Thyroid gland (tissue), 4 donors: ENCODE measurements around the gene PIH1D1.

Source experiments
- POLR2A ChIP-seq, 2 donors: fragments of 450-650 bp; IDR thresholded peaks; one replicate each; pipeline ENCODE4 v1.6.1; 2017; ENCODE audit warnings: antibody characterized with exemption in 2 of 2, mild to moderate bottlenecking in 2 of 2, moderate library complexity in 1 of 2
- TF ChIP-seq, protein P1 (sequence below), 6 experiments: fragments of 200-600 bp in 3 of 6; fragments of 450-650 bp in 3 of 6; sonication (generic) in 3 of 6; IDR thresholded peaks; one replicate each; pipeline ENCODE4 v1.5.1; 2016 to 2019; ENCODE audit warnings: antibody characterized with exemption in 6 of 6, mild to moderate bottlenecking in 2 of 6, inconsistent platforms in 1 of 6, moderate library complexity in 1 of 6

DNA sequence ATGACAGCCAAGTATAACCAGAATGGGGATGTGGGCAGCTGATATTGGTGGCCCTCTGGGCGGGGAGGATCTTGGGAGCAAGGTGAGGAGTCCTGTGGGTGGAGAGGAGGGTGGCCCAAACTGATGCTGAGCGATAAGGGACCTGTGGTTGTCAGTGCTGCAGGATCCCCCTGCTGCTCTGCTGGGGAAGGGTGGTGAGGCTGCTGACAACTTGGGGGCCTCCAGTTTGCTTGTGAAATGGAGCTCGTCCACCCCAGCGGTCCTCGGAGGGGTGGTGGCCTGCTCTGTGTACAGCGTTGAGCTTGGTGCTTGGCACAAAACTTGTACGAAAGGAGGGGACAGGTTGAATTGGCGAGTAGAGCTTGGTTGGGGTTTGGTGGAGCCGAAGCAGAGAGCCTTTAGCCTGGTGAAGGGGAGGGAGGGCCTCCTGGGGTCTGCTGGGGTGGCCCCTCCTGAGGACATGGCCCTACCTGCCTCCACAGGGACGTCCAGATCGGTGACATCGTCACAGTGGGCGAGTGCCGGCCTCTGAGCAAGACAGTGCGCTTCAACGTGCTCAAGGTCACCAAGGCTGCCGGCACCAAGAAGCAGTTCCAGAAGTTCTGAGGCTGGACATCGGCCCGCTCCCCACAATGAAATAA, 47.5 kb upstream of the PIH1D1 start:
- TF ChIP-seq, protein P1, sequence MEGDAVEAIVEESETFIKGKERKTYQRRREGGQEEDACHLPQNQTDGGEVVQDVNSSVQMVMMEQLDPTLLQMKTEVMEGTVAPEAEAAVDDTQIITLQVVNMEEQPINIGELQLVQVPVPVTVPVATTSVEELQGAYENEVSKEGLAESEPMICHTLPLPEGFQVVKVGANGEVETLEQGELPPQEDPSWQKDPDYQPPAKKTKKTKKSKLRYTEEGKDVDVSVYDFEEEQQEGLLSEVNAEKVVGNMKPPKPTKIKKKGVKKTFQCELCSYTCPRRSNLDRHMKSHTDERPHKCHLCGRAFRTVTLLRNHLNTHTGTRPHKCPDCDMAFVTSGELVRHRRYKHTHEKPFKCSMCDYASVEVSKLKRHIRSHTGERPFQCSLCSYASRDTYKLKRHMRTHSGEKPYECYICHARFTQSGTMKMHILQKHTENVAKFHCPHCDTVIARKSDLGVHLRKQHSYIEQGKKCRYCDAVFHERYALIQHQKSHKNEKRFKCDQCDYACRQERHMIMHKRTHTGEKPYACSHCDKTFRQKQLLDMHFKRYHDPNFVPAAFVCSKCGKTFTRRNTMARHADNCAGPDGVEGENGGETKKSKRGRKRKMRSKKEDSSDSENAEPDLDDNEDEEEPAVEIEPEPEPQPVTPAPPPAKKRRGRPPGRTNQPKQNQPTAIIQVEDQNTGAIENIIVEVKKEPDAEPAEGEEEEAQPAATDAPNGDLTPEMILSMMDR (IDR thresholded peaks at IDR 0.05) = no peak
- TF ChIP-seq POLR2A (IDR thresholded peaks at IDR 0.05) = no peak
